Caco-2 (cell line): ENCODE measurements around the gene C1orf21. TPM values are rescaled to one million over a fixed set of nuclear protein-coding genes. Genes with fewer than 3 reads are reported as not detected.

ENCODE experiments used
- BruUV-seq: library from RNA; stranded (reverse); fragments of 400-500 nt; replicated peaks from 2 replicates; lab custom pipeline; 2021; lab: Mats Ljungman, UMichigan
- CTCF ChIA-PET: fragments of 300-600 bp; sonication (Branson Sonifier 250); formaldehyde crosslinking; loops from one replicate; lab custom pipeline; 2022; ENCODE audit warnings: antibody characterized with exemption; lab: Charles Lee
- POLR2A ChIA-PET: fragments of 300-600 bp; sonication (Branson Sonifier 250); formaldehyde crosslinking; loops from one replicate; lab custom pipeline; 2022; ENCODE audit warnings: antibody characterized with exemption; lab: Charles Lee
- DNase-seq, 2 experiments: peaks; one replicate each; pipeline versions ENCODE4 v3.0.0 to v3.0.0-alpha.2; 2020 to 2022
- H3K27me3 ChIP-seq: replicated peaks from 2 replicates; pipeline ENCODE4 v1.6.0; 2011; ENCODE audit warnings: low read length; ENCODE audit not compliant: control insufficient read depth, insufficient read depth
- H3K36me3 ChIP-seq: 2 replicates; pipeline ENCODE4 v1.5.1; 2011; ENCODE audit warnings: low read length; ENCODE audit not compliant: control insufficient read depth, insufficient read depth
- H3K4me1 ChIP-seq: fragments of 250-450 bp; sonication (Bioruptor Pico); 2 replicates; pipeline ENCODE4 v1.5.1; 2020; ENCODE audit warnings: mild to moderate bottlenecking
- H3K4me3 ChIP-seq: 2 replicates; pipeline ENCODE4 v1.5.1; 2011; ENCODE audit warnings: low read depth, mild to moderate bottlenecking, control low read depth, low read length
- H3K9me3 ChIP-seq: fragments of 250-450 bp; sonication (Bioruptor Pico); 2 replicates; pipeline ENCODE4 v1.5.1; 2020; ENCODE audit warnings: mild to moderate bottlenecking, moderate library complexity
- H3K27ac Mint-ChIP-seq: one replicate; pipeline ENCODE4 v1.8.0; 2022; ENCODE audit warnings: mixed read lengths; ENCODE audit not compliant: unreplicated experiment
- H3K27me3 Mint-ChIP-seq: one replicate; pipeline ENCODE4 v1.8.0; 2022; ENCODE audit warnings: mixed read lengths; ENCODE audit not compliant: insufficient read depth, unreplicated experiment
- H3K36me3 Mint-ChIP-seq: one replicate; pipeline ENCODE4 v1.8.0; 2022; ENCODE audit warnings: mild to moderate bottlenecking, mixed read lengths; ENCODE audit not compliant: insufficient read depth, unreplicated experiment
- H3K4me1 Mint-ChIP-seq: one replicate; pipeline ENCODE4 v1.8.0; 2022; ENCODE audit warnings: low read depth, mixed read lengths; ENCODE audit not compliant: unreplicated experiment
- H3K4me3 Mint-ChIP-seq: one replicate; pipeline ENCODE4 v1.8.0; 2022; ENCODE audit warnings: mild to moderate bottlenecking, moderate library complexity, mixed read lengths; ENCODE audit not compliant: unreplicated experiment
- H3K9me3 Mint-ChIP-seq: one replicate; pipeline ENCODE4 v1.8.0; 2022; ENCODE audit warnings: mixed read lengths; ENCODE audit not compliant: unreplicated experiment
- CTCF ChIP-seq, 2 experiments: fragments of 200-600 bp in 1 of 2; IDR thresholded peaks; 1 replicate in 1 of 2; 2 replicates in 1 of 2; pipeline versions ENCODE4 v1.5.1 to v1.8.0; 2011 to 2022; ENCODE audit warnings: antibody characterized with exemption in 1 of 2, control low read depth in 1 of 2, inconsistent platforms in 1 of 2, low read depth in 1 of 2, low read length in 1 of 2, mild to moderate bottlenecking in 1 of 2, moderate library complexity in 1 of 2; ENCODE audit not compliant: insufficient read depth in 1 of 2, severe bottlenecking in 1 of 2, unreplicated experiment in 1 of 2
- intact Hi-C: fragments of 100-400 bp; cut with micrococcal nuclease; formaldehyde crosslinking; loops from one replicate; pipeline ENCODE4 v1.10.0; 2022; ENCODE audit not compliant: unreplicated experiment
- total RNA-seq: library from RNA; stranded (reverse); gene quantifications from 2 replicates; pipeline ENCODE4 v1.2.3, GENCODE V29; 2022

The C1orf21 gene
- total RNA-seq, 1 experiment from 2014 or later = 0.82 TPM

GRCh38 chr1:184621260-184621659, 234.4 kb downstream of the C1orf21 start:
- Histone ChIP-seq H3K4me3 (no peak overlapping the region), H3K4me1 (0 out of 2 replicates have a peak, but pooled peaks cover 4% of the 10 kb centered on the region), H3K9me3 (no peaks in the 10 kb centered on the region), H3K36me3 (no peaks in the 10 kb centered on the region), H3K27me3 (no peaks in the 10 kb centered on the region; the same call in none of the 2 replicates)
- Mint-ChIP-seq H3K36me3 (no peaks in the 10 kb centered on the region), H3K4me3 (no peak overlapping the region), H3K27ac (no peak overlapping the region), H3K9me3 (no peaks in the 10 kb centered on the region), H3K4me1 (peaks cover 7% of the 10 kb centered on the region), H3K27me3 (peaks cover 7% of the 10 kb centered on the region)
- DNase-seq = no peak
- TF ChIP-seq CTCF (IDR thresholded peaks at IDR 0.05; ENCODE audit: insufficient read depth in 1 of 2, low read depth in 1 of 2, low read length in 1 of 2, severe bottlenecking in 1 of 2, unreplicated experiment in 1 of 2) = no peak
- CTCF ChIA-PET = no interaction called here
- POLR2A ChIA-PET = no interaction called here
- intact Hi-C loops = no loop called here
- no TSS peak for BruUV-seq

GRCh38 chr1:184622136-184622823, 235.5 kb downstream of the C1orf21 start:
- no peaks in the 10 kb centered on the region for H3K36me3 ChIP-seq
- POLR2A ChIA-PET = no interaction called here
- intact Hi-C loops = no loop called here
- Mint-ChIP-seq H3K27me3 (peaks cover 7% of the 10 kb centered on the region), H3K4me3 (no peak overlapping the region), H3K4me1 (peaks cover 7% of the 10 kb centered on the region), H3K27ac (no peak overlapping the region), H3K9me3 (no peaks in the 10 kb centered on the region), H3K36me3 (no peaks in the 10 kb centered on the region)
- H3K4me1 ChIP-seq = 0 out of 2 replicates have a peak, but pooled peaks cover 4% of the 10 kb centered on the region
- no peaks in the 10 kb centered on the region; the same call in none of the 2 replicates for H3K27me3 ChIP-seq
- no peak overlapping the region for H3K4me3 ChIP-seq
- CTCF ChIA-PET = no interaction called here
- no peak for TF ChIP-seq CTCF (IDR thresholded peaks at IDR 0.05; ENCODE audit: insufficient read depth in 1 of 2, low read depth in 1 of 2, low read length in 1 of 2, severe bottlenecking in 1 of 2, unreplicated experiment in 1 of 2)
- no peaks in the 10 kb centered on the region for H3K9me3 ChIP-seq
- DNase-seq = peak in 1 of 2 experiments; percentile 18
- no TSS peak for BruUV-seq

GRCh38 chr1:184623404-184623803, 236.6 kb downstream of the C1orf21 start:
- peaks cover 7% of the 10 kb centered on the region for H3K27me3 Mint-ChIP-seq
- Histone ChIP-seq H3K27me3 (no peaks in the 10 kb centered on the region; the same call in none of the 2 replicates), H3K9me3 (no peaks in the 10 kb centered on the region), H3K4me1 (0 out of 2 replicates have a peak, but pooled peaks cover 4% of the 10 kb centered on the region), H3K36me3 (no peaks in the 10 kb centered on the region), H3K4me3 (no peak overlapping the region)
- POLR2A ChIA-PET = no interaction called here
- no peak overlapping the region for H3K27ac Mint-ChIP-seq
- TF ChIP-seq CTCF (IDR thresholded peaks at IDR 0.05; ENCODE audit: insufficient read depth in 1 of 2, low read depth in 1 of 2, low read length in 1 of 2, severe bottlenecking in 1 of 2, unreplicated experiment in 1 of 2) = no peak
- no peak overlapping the region for H3K4me3 Mint-ChIP-seq
- CTCF ChIA-PET = no interaction called here
- no peaks in the 10 kb centered on the region for H3K9me3 Mint-ChIP-seq
- H3K4me1 Mint-ChIP-seq = peaks cover 7% of the 10 kb centered on the region
- H3K36me3 Mint-ChIP-seq = no peaks in the 10 kb centered on the region
- intact Hi-C loops = no loop called here
- no peak for DNase-seq
- no TSS peak for BruUV-seq
